SH-SY5Y (cell line): Measurements from ENCODE around the gene ALDH8A1.

Experiments used
- GATA2 ChIP-seq: IDR thresholded peaks from 2 replicates; pipeline ENCODE4 v1.6.1; 2011; ENCODE audit warnings: mild to moderate bottlenecking, low read depth, low read length
- GATA3 ChIP-seq: IDR thresholded peaks from 2 replicates; pipeline ENCODE4 v1.6.1; 2011; ENCODE audit warnings: low read depth, mild to moderate bottlenecking, low read length, moderate library complexity

Gene ALDH8A1

GRCh38 chr6:134949927-134950326, at the start of gene ALDH8A1:
Gene ALDH8A1, minus strand, starts transcription at chr6:134950101. Its CDS starts 48 bp downstream, at chr6:134950053.
- TF ChIP-seq GATA2 (no peak), GATA3 (no peak)

- no peak for TF ChIP-seq GATA2
- no peak for TF ChIP-seq GATA3
Measured at GRCh38 chr6:134999107-134999506, 49.2 kb upstream of the ALDH8A1 start.

GRCh38 chr6:134997133-134997995, 47.5 kb upstream of the ALDH8A1 start:
- no peak for TF ChIP-seq GATA2
- no peak for TF ChIP-seq GATA3

GRCh38 chr6:134995536-134995935, 45.6 kb upstream of the ALDH8A1 start:
- TF ChIP-seq GATA2 (no peak), GATA3 (no peak)

GRCh38 chr6:134994431-134994830, 44.5 kb upstream of the ALDH8A1 start:
- TF ChIP-seq GATA2 = no peak
- TF ChIP-seq GATA3 = no peak

GRCh38 chr6:134992155-134992554, 42.3 kb upstream of the ALDH8A1 start:
- TF ChIP-seq GATA2 = no peak

GRCh38 chr6:134990262-134990661, 40.4 kb upstream of the ALDH8A1 start:
- TF ChIP-seq GATA2 (no peak), GATA3 (no peak)

GRCh38 chr6:134984821-134985220, 34.9 kb upstream of the ALDH8A1 start:
- TF ChIP-seq GATA3 = no peak
- TF ChIP-seq GATA2 = no peak

- TF ChIP-seq GATA2 = no peak
- TF ChIP-seq GATA3 = no peak
Measured at GRCh38 chr6:134983823-134984222, 33.9 kb upstream of the ALDH8A1 start.

- no peak for TF ChIP-seq GATA2
- no peak for TF ChIP-seq GATA3
Measured at GRCh38 chr6:134982161-134982560, 32.3 kb upstream of the ALDH8A1 start.

- no peak for TF ChIP-seq GATA2
- TF ChIP-seq GATA3 = no peak
Measured at GRCh38 chr6:134980846-134981245, 30.9 kb upstream of the ALDH8A1 start.

- TF ChIP-seq GATA3 = no peak
- TF ChIP-seq GATA2 = no peak
Measured at GRCh38 chr6:134979142-134979541, 29.2 kb upstream of the ALDH8A1 start.

GRCh38 chr6:134974370-134974769, 24.5 kb upstream of the ALDH8A1 start:
- no peak for TF ChIP-seq GATA3
- no peak for TF ChIP-seq GATA2

GRCh38 chr6:134967711-134968110, 17.8 kb upstream of the ALDH8A1 start:
- TF ChIP-seq GATA2 = no peak
- TF ChIP-seq GATA3 = no peak

GRCh38 chr6:134964451-134965203, 14.7 kb upstream of the ALDH8A1 start:
- TF ChIP-seq GATA3 (no peak), GATA2 (no peak)

GRCh38 chr6:134962421-134962820, 12.5 kb upstream of the ALDH8A1 start:
- no peak for TF ChIP-seq GATA3
- no peak for TF ChIP-seq GATA2
